Subcutaneous abdominal adipose tissue (tissue), 5 donors: ENCODE results near the gene RASIP1.

ENCODE experiments used
- H3K27ac ChIP-seq: one replicate; pipeline ENCODE4 v1.7.0; 2013; ENCODE audit warnings: low read depth, mild to moderate bottlenecking, inconsistent platforms, low read length, moderate library complexity
- H3K27me3 ChIP-seq, 5 donors: one replicate each; pipeline ENCODE4 v1.7.0; 2013; ENCODE audit warnings: low read length in 5 of 5, inconsistent platforms in 1 of 5; ENCODE audit not compliant: control insufficient read depth in 5 of 5, insufficient read depth in 4 of 5
- H3K36me3 ChIP-seq, 5 donors: one replicate each; pipeline ENCODE4 v1.7.0; 2013; ENCODE audit warnings: low read length in 5 of 5; ENCODE audit not compliant: control insufficient read depth in 5 of 5, insufficient read depth in 5 of 5
- H3K4me1 ChIP-seq, 5 donors: one replicate each; pipeline ENCODE4 v1.7.0; 2013; ENCODE audit warnings: low read length in 5 of 5, mild to moderate bottlenecking in 3 of 5, moderate library complexity in 1 of 5; ENCODE audit not compliant: control insufficient read depth in 5 of 5, insufficient read depth in 5 of 5
- H3K4me3 ChIP-seq, 5 donors: one replicate each; pipeline ENCODE4 v1.7.0; 2013; ENCODE audit warnings: low read length in 5 of 5, low read depth in 1 of 5
- H3K9ac ChIP-seq, 5 donors: one replicate each; pipeline ENCODE4 v1.7.0; 2013; ENCODE audit warnings: low read length in 5 of 5, mild to moderate bottlenecking in 4 of 5, moderate library complexity in 3 of 5
- H3K9me3 ChIP-seq, 5 donors: one replicate each; pipeline ENCODE4 v1.7.0; 2013; ENCODE audit warnings: low read length in 5 of 5; ENCODE audit not compliant: control insufficient read depth in 5 of 5
- donor health status: healthy.
- donor health status: healthy.
- donor health status: healthy.
- donor health status: healthy.
- donor health status: healthy.

RASIP1 gene

GRCh38 chr19:48670699-48671445 is 69.5 kb downstream of the RASIP1 start:
- H3K4me1 ChIP-seq, result peaks cover 1 to 9% (median 7%) of the 10 kb centered on the region in 5 donors
- no peak overlapping the region for H3K27ac ChIP-seq
- no peak overlapping the region for H3K9ac ChIP-seq
- H3K27me3 ChIP-seq, result peaks cover 0 to 2% (median 0%) of the 10 kb centered on the region in 5 donors
- no peaks in the 10 kb centered on the region for H3K36me3 ChIP-seq
- no peaks in the 10 kb centered on the region for H3K9me3 ChIP-seq
- H3K4me3 ChIP-seq, result no peak overlapping the region
